ENCODE data around the gene PCSK4.

The PCSK4 gene

GRCh38 chr19:1524287-1524971 lies 34.3 kb upstream of the PCSK4 start:
- CTCF ChIA-PET: interaction anchor here (0.8 kb wide), 1 partner anchor 502 kb away, joined by 3 read pairs; no protein-coding TSS in a partner anchor
- POLR2A ChIA-PET: no interaction called here
- H3K4me1 ChIP-seq (ENCODE audit: control insufficient read depth, insufficient read depth, low read length): no peaks in the 10 kb centered on the region
- no peaks in the 10 kb centered on the region for H3K9me3 ChIP-seq (ENCODE audit: control insufficient read depth, insufficient read depth, low read depth, low read length)
- no peak overlapping the region for H3K4me3 ChIP-seq (ENCODE audit: low read depth, low read length)
- no peak overlapping the region for H3K27ac ChIP-seq (ENCODE audit: extremely low read depth, low read depth, low read length)
- no peaks in the 10 kb centered on the region for H3K36me3 ChIP-seq (ENCODE audit: control insufficient read depth in 2 of 2, insufficient read depth in 1 of 2, low read length in 2 of 2)
- peak; percentile 53; the same call in 1 of the 2 replicates for TF ChIP-seq ZBTB7A (tag by site-specific recombination; IDR thresholded peaks at IDR 0.05; ENCODE audit: low read depth)
- TF ChIP-seq ZEB2 (tag by site-specific recombination; IDR thresholded peaks at IDR 0.05): peak; percentile 38; the same call in 1 of the 2 replicates
- peak; percentile 54; the same call in 1 of the 2 replicates for TF ChIP-seq ZSCAN4 (tag by site-specific recombination; IDR thresholded peaks at IDR 0.05)
- no peak for TF ChIP-seq ZNF600 (tag by site-specific recombination; IDR thresholded peaks at IDR 0.05)
- TF ChIP-seq ZNF114 (tag by site-specific recombination; IDR thresholded peaks at IDR 0.05): no peak
- TF ChIP-seq ZNF423 (tag by site-specific recombination; IDR thresholded peaks at IDR 0.05): no peak
- peak; percentile 47 for TF ChIP-seq ZNF133 (tag by site-specific recombination; IDR thresholded peaks at IDR 0.05)
- TF ChIP-seq ZSCAN23 (tag by site-specific recombination; IDR thresholded peaks at IDR 0.05): peak; percentile 57; the same call in 1 of the 2 replicates
- 0 out of 2 replicates have a peak, but pooled peaks have one; percentile 7 for TF ChIP-seq ZNF23 (tag by site-specific recombination; IDR thresholded peaks at IDR 0.05; ENCODE audit: borderline replicate concordance)
- peak; percentile 94 for TF ChIP-seq ZNF2 (tag by site-specific recombination; IDR thresholded peaks at IDR 0.05)
- peak; percentile 43 for TF ChIP-seq ZBTB26 (tag by site-specific recombination; optimal IDR thresholded peaks at IDR 0.05)
- TF ChIP-seq SCRT2 (tag by site-specific recombination; IDR thresholded peaks at IDR 0.05): peak; percentile 97
- 0 out of 2 replicates have a peak, but pooled peaks have one; percentile 21 for TF ChIP-seq ZNF580 (tag by site-specific recombination; IDR thresholded peaks at IDR 0.05)
- TF ChIP-seq ZNF658 (tag by site-specific recombination; IDR thresholded peaks at IDR 0.05): 0 out of 2 replicates have a peak, but pooled peaks have one; percentile 75
- 0 out of 2 replicates have a peak, but pooled peaks have one; percentile 24 for TF ChIP-seq ZBTB20 (tag by site-specific recombination; IDR thresholded peaks at IDR 0.05)
- TF ChIP-seq ZNF626 (tag by site-specific recombination; IDR thresholded peaks at IDR 0.05): no peak
- TF ChIP-seq ZNF311 (tag by site-specific recombination; IDR thresholded peaks at IDR 0.05; ENCODE audit: borderline replicate concordance): peak; percentile 78; the same call in 1 of the 2 replicates
- TF ChIP-seq ZNF776 (tag by site-specific recombination; IDR thresholded peaks at IDR 0.05; ENCODE audit: borderline replicate concordance): 0 out of 2 replicates have a peak, but pooled peaks have one; percentile 18
- TF ChIP-seq ZSCAN5A (tag by site-specific recombination; IDR thresholded peaks at IDR 0.05): no peak
- TF ChIP-seq PATZ1 (tag by site-specific recombination; IDR thresholded peaks at IDR 0.05): peak; percentile 21; the same call in 1 of the 2 replicates
- TF ChIP-seq ZNF692 (tag by site-specific recombination; IDR thresholded peaks at IDR 0.05): no peak
- peak; percentile 45; the same call in 1 of the 2 replicates for TF ChIP-seq INSM2 (tag by site-specific recombination; IDR thresholded peaks at IDR 0.05)
- TF ChIP-seq ZNF239 (tag by site-specific recombination; IDR thresholded peaks at IDR 0.05): peak; percentile 14; the same call in 1 of the 2 replicates
- TF ChIP-seq ZFP37 (tag by site-specific recombination; IDR thresholded peaks at IDR 0.05): no peak
- TF ChIP-seq EGR2 (tag by site-specific recombination; IDR thresholded peaks at IDR 0.05; ENCODE audit: low read depth): 0 out of 2 replicates have a peak, but pooled peaks have one; percentile 27
- TF ChIP-seq ZNF777 (tag by site-specific recombination; IDR thresholded peaks at IDR 0.05; ENCODE audit: borderline replicate concordance): 0 out of 2 replicates have a peak, but pooled peaks have one; percentile 8
- TF ChIP-seq ZBTB17 (tag by site-specific recombination; IDR thresholded peaks at IDR 0.05): peak; percentile 15; the same call in 1 of the 2 replicates

Measured in HEK293 (cell line).